AG10803 (cell line): ENCODE measurements around the gene CES3.
"Not testable (repeated sequence)": the region's sequence is repeated elsewhere in the genome, so short reads cannot be mapped to it uniquely, and the experiment has no call there.

Source experiments
- DNase-seq: peaks from one replicate; pipeline ENCODE4 v3.0.0; 2010; ENCODE audit warnings: low read depth
- H3K4me3 ChIP-seq: 2 replicates; pipeline ENCODE4 v1.5.1; 2011; ENCODE audit warnings: mild to moderate bottlenecking, low read length, control low read depth
- TF ChIP-seq, protein P1 (sequence below): conservative IDR thresholded peaks from 2 replicates; pipeline ENCODE4 v1.5.1; 2011; ENCODE audit warnings: mild to moderate bottlenecking, low read length, control low read depth, inconsistent platforms

CES3 gene

DNA sequence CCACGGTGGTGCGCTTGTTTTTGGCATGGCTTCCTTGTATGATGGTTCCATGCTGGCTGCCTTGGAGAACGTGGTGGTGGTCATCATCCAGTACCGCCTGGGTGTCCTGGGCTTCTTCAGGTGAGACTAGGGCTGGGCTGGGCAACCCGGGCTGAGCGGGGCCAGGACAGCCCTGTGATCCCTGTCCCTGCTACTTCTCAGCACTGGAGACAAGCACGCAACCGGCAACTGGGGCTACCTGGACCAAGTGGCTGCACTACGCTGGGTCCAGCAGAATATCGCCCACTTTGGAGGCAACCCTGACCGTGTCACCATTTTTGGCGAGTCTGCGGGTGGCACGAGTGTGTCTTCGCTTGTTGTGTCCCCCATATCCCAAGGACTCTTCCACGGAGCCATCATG lies 20.8 kb upstream of the CES3 start:
- no peak for DNase-seq
- H3K4me3 ChIP-seq: no peak overlapping the region
- TF ChIP-seq, protein P1, sequence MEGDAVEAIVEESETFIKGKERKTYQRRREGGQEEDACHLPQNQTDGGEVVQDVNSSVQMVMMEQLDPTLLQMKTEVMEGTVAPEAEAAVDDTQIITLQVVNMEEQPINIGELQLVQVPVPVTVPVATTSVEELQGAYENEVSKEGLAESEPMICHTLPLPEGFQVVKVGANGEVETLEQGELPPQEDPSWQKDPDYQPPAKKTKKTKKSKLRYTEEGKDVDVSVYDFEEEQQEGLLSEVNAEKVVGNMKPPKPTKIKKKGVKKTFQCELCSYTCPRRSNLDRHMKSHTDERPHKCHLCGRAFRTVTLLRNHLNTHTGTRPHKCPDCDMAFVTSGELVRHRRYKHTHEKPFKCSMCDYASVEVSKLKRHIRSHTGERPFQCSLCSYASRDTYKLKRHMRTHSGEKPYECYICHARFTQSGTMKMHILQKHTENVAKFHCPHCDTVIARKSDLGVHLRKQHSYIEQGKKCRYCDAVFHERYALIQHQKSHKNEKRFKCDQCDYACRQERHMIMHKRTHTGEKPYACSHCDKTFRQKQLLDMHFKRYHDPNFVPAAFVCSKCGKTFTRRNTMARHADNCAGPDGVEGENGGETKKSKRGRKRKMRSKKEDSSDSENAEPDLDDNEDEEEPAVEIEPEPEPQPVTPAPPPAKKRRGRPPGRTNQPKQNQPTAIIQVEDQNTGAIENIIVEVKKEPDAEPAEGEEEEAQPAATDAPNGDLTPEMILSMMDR: no peak

- no peak for DNase-seq
- TF ChIP-seq, protein P1: no peak
- no peak overlapping the region for H3K4me3 ChIP-seq
These were observed 18.1 kb upstream of the CES3 start for GRCh38 chr16:66942981-66943380.

DNA sequence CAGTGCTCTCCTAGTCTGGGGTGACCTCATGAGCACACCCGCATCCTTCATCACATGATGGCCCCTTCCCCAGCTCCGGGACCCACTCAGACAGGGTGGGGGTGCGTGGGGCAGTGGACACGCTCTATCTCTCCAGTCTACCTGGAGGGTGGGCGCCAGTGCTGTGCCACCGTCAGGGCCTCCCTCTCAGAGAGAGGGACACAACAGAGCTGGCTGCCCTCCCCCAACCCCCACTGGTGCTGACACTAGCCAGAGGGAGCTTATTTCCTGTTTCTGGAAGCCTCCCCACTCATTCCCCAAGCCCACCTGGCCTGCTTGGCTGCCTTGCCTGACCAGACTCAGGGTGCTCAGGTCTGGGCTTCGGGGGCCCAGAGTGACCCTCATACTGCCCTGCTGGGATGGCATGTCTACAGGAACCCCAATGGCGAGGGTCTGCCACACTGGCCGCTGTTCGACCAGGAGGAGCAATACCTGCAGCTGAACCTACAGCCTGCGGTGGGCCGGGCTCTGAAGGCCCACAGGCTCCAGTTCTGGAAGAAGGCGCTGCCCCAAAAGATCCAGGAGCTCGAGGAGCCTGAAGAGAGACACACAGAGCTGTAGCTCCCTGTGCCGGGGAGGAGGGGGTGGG lies 17.5 kb upstream of the CES3 start:
- DNase-seq: no peak
- TF ChIP-seq, protein P1: no peak
- no peak overlapping the region for H3K4me3 ChIP-seq

DNA sequence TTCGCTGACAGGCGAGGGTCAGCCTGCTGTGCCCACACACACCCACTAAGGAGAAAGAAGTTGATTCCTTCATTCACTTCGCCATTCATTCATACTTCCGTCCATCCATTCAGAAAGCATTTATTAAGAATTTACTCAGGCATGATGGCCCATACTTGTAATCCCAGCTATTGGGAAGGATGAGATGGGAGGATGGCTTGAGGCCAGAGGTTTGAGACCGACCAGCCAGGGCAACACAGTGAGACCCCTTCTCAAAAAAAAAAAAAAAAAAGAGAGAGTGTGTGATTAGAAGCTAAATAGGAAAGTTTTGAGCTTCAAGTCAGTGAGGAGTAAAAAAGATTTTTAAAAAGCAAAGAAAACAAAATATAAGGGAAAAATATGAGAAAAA lies 17.0 kb upstream of the CES3 start:
- TF ChIP-seq, protein P1: no peak
- no peak overlapping the region for H3K4me3 ChIP-seq
- no peak for DNase-seq

DNA sequence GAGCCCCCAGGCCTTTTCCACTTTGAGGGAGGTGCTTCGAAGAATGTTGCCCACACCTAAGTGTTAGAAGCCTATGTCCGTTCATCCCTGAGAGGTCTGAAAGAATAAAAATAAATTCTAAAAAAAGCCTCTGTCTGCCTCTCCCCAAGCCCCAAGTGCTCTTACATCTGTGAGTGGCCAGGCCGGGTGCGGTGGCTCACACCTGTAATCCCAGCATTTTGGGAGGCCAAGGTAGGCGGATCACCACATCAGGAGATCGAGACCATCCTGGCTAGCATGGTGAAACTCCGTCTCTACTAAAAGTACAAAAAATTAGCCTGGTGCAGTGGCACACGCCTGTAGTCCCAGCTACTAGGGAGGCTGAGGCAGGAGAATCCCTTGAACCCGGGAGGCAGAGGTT lies 16.1 kb upstream of the CES3 start:
- not testable (repeated sequence) for H3K4me3 ChIP-seq, DNase-seq

DNA sequence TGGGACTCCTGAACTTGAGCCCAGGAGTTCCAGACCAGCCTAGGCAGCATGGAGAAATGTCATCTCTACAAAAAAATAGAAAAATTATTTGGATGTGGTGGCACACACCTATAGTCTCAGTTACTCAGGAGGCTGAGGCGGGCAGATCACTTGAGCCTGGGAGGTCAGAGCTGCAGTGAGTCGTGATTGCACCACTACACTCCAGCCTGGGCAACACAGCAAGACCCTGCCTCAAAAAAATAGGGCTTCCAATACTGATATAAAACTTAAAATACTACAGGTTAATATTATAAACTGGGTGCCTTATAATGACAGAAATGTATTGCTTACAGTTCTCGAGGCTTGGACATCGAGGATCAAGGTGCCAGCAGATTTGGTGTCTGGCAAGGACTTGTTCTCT lies 15.1 kb upstream of the CES3 start:
- no peak for DNase-seq
- TF ChIP-seq, protein P1: no peak
- no peak overlapping the region for H3K4me3 ChIP-seq

DNA sequence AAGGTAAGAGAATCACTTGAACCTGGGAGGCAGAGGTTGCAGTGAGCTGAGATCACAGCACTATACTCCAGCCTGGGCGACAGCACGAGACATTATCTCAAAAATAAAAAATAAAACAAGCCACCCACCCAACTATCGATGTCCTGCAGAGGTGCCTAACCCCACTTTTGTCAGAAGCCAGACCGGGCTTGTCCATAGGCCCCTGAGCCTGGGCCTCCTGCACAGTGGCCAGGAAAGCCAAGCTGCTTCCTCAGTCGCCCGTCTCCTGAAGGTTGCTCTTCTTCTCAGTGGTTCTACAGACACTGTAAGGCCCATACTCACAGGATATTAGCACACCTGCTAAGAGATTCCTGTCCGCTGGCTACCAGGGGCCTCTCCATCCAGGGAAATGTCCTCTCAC lies 14.5 kb upstream of the CES3 start:
- TF ChIP-seq, protein P1: no peak
- DNase-seq: no peak
- no peak overlapping the region for H3K4me3 ChIP-seq

DNA sequence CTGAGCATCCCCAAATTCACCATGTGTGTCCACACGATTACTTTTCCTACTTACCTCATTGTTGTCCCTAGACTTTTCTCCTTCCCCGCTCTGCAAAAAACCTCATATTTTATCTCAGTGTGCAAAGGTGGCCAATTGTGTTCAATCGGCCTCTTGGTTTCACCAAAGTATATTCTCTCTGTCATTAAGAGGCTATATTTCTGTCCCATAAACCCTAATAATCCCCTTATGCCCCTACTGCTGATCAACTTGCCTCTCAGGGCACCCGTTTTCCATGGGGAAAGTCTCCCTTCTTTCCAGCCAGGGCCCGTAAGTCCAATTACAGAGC lies 14.1 kb upstream of the CES3 start:
- DNase-seq: no peak
- no peak overlapping the region for H3K4me3 ChIP-seq
- TF ChIP-seq, protein P1: no peak
